H1 (cell line): ENCODE measurements around the gene CALY.

Experiments
- CBX5 ChIP-seq: fragments of 300-800, 300-1000 bp; sonication (generic); IDR thresholded peaks from 2 replicates; pipeline ENCODE4 v1.7.1; 2016; ENCODE audit warnings: antibody characterized with exemption, low read length, low read depth
- CHD2 ChIP-seq: IDR thresholded peaks from 2 replicates; pipeline ENCODE4 v1.6.1; 2012; ENCODE audit warnings: low read length, improper control_type of control experiment
- GTF2F1 ChIP-seq: IDR thresholded peaks from 2 replicates; pipeline ENCODE4 v1.6.1; 2012; ENCODE audit warnings: low read depth, low read length, improper control_type of control experiment, borderline replicate concordance

- no peak for TF ChIP-seq GTF2F1
- no peak for TF ChIP-seq CBX5
- TF ChIP-seq CHD2 = no peak
Observed at GRCh38 chr10:133314911-133315310, 21.8 kb downstream of the CALY start.
